ENCODE measurements around the gene CCDC81. TPM values are rescaled to one million over a fixed set of nuclear protein-coding genes. Genes with fewer than 3 reads are reported as not detected.
A peak's percentile ranks its signal among the peaks of the same experiment; 100 is the strongest.
"Not testable (repeated sequence)": the region's sequence is repeated elsewhere in the genome, so short reads cannot be mapped to it uniquely, and the experiment has no call there.

Gene CCDC81
- total and polyA plus RNA-seq, 8 donors: 0.28 to 3.3 (median 0.89) TPM; not detected in 4

- intact Hi-C loops (cut with DNase I; ENCODE audit: low total_unique reads): no loop called here
- Histone ChIP-seq H3K27ac (no peak overlapping the region), H3K9me3 (no peaks in the 10 kb centered on the region)
These were observed 28.2 kb upstream of the CCDC81 start for GRCh38 chr11:86346513-86346912.

DNA sequence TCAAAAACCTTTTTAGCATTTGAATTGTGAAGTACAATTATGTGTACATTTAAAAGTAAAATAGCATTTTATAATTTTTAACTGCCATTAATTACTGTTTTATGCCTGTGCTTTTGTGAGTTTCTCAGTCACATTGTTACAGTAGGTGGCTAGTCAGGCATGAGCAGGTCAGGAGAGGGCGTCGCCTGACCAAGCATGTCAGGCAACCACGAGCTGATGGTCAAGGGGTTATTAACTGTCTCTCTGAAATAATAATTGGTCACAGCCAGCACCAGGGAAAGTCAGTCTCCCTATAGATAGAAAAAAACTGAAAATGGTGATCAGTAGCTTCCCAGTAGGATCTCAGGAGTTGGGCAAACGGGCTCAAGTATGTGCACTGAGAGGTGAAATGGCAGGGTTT, 19.4 kb upstream of the CCDC81 start:
- intact Hi-C loops (cut with DNase I; ENCODE audit: low total_unique reads): no loop called here
- H3K4me1 ChIP-seq: no peaks in the 10 kb centered on the region
- no peaks in the 10 kb centered on the region for H3K36me3 ChIP-seq
- no peak for DNase-seq
- no peak overlapping the region for H3K4me3 ChIP-seq
- no peaks in the 10 kb centered on the region for H3K27me3 ChIP-seq
- no peak for TF ChIP-seq POLR2AphosphoS5 (IDR thresholded peaks at IDR 0.05)
- no peak for TF ChIP-seq EP300 (IDR thresholded peaks at IDR 0.05)
- no peak for TF ChIP-seq POLR2A (IDR thresholded peaks at IDR 0.05)
- no peak for TF ChIP-seq CTCF (IDR thresholded peaks at IDR 0.05)
- WGBS, 5 donors: 65 to 77% (median 70%) methylated on average over 4 of the region's 4 CpGs
- H3K9me3 ChIP-seq: no peaks in the 10 kb centered on the region
- no peak overlapping the region for H3K27ac ChIP-seq

More at GRCh38 chr11:86346513-86346912, 28.2 kb upstream of the CCDC81 start:
- no peak for TF ChIP-seq POLR2A (IDR thresholded peaks at IDR 0.05)
- TF ChIP-seq POLR2AphosphoS5 (IDR thresholded peaks at IDR 0.05): no peak
- TF ChIP-seq EP300 (IDR thresholded peaks at IDR 0.05): no peak
- no peak for TF ChIP-seq CTCF (IDR thresholded peaks at IDR 0.05)
- 92 to 95% (median 94%) methylated on average over 3 of the region's 3 CpGs for WGBS, 5 donors
- Histone ChIP-seq H3K4me1 (no peaks in the 10 kb centered on the region), H3K4me3 (no peak overlapping the region), H3K27me3 (no peaks in the 10 kb centered on the region), H3K36me3 (peaks cover 4 to 29% (median 17%) of the 10 kb centered on the region in 4 donors)
- DNase-seq: no peak

GRCh38 chr11:86357412-86357811, 17.3 kb upstream of the CCDC81 start:
- intact Hi-C loops (cut with DNase I; ENCODE audit: low total_unique reads); H3K27me3 ChIP-seq; H3K4me3 ChIP-seq; H3K27ac ChIP-seq; H3K9me3 ChIP-seq; H3K36me3 ChIP-seq; H3K4me1 ChIP-seq; DNase-seq: not testable (repeated sequence)
- WGBS, 5 donors: 82 to 84% (median 83%) methylated on average over 4 of the region's 4 CpGs

DNA sequence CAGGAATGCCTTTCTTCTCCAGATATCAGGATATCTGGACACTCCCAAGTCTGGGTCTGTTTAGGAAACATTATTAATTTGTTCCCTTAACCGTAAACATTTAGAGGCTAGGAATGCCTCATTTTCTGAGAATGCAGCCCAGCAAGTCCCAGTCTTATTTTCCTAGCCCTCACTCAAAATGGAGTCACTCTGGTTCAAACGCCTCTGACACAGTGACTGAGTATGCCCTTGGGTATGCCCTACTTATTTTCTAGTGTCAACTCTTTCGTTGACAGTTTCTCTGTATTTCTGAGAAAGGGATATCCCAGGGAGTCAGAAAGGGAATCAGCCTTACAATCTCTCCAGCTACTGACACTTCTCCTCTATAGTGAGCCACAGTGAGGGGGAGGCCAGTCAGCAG, 16.0 kb upstream of the CCDC81 start:
- no peak for DNase-seq
- H3K27ac ChIP-seq: no peak overlapping the region
- intact Hi-C loops (cut with DNase I; ENCODE audit: low total_unique reads): no loop called here
- H3K9me3 ChIP-seq: peaks cover 0 to 7% (median 0%) of the 10 kb centered on the region in 4 donors
- H3K4me1 ChIP-seq: no peaks in the 10 kb centered on the region
- no peaks in the 10 kb centered on the region for H3K27me3 ChIP-seq
- no peaks in the 10 kb centered on the region for H3K36me3 ChIP-seq
- TF ChIP-seq POLR2A (IDR thresholded peaks at IDR 0.05) (no peak), CTCF (IDR thresholded peaks at IDR 0.05) (no peak)
- WGBS, 5 donors: 72 to 82% (median 78%) methylated on average over 3 of the region's 3 CpGs
- no peak overlapping the region for H3K4me3 ChIP-seq

- peak in 1 of 2 donors; percentile 53 for DNase-seq
- Histone ChIP-seq H3K36me3 (no peaks in the 10 kb centered on the region), H3K4me3 (no peak overlapping the region), H3K27me3 (no peaks in the 10 kb centered on the region), H3K9me3 (peaks cover 0 to 7% (median 0%) of the 10 kb centered on the region in 4 donors), H3K4me1 (no peaks in the 10 kb centered on the region), H3K27ac (no peak overlapping the region)
- intact Hi-C loops (cut with DNase I; ENCODE audit: low total_unique reads): no loop called here
- TF ChIP-seq POLR2A (IDR thresholded peaks at IDR 0.05) (no peak), CTCF (IDR thresholded peaks at IDR 0.05) (no peak), POLR2AphosphoS5 (IDR thresholded peaks at IDR 0.05) (no peak), EP300 (IDR thresholded peaks at IDR 0.05) (no peak)
- WGBS, 5 donors: 49 to 76% (median 65%) methylated on average over 2 of the region's 2 CpGs
These were observed 13.8 kb upstream of the CCDC81 start for GRCh38 chr11:86360775-86361395.
